ENCODE measurements around the gene TIMELESS.
"Not testable (repeated sequence)": the region's sequence is repeated elsewhere in the genome, so short reads cannot be mapped to it uniquely, and the experiment has no call there.

The TIMELESS gene

DNA sequence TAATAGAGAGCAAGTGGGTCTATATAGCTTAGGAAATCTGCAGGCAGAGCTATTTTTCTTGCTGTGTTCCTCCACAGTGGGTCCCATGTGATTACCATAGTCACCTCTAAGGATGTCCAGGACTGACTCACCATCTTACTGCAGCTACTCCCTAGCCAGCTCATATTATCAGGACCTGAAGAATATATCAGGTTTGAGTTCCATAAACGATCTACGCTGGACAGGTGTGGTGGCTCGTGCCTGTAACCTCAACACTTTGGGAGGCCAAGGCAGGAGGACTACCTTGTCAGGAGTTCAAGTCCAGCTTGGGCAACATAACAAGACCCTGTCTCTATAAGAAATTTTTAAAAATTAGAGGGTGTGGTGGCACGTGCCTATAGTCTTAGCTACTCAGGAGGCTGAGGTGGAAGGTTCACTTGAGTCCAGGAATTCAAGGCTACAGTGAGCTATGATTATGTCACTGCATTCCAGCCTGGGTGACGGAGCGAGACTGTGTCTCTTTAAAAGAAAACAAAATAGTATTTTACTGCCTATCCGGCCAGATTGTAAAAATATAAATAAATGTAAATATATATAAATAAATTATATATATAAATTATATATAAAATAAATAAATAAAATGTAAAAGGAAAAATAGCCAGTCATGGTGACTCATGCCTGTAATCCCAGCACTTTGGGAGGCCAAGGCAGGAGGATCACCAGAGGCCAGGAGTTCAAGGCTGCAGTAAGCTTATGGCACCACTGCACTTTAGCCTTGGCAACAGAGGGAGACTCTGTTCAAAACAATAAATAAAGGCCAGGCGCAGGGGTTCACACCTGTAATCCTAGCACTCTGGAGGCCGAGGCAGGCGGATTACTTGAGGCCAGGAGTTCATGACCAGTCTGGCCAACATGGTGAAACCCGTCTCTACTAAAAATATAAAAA, 12.3 kb upstream of the TIMELESS start:
- no peak for DNase-seq

DNA sequence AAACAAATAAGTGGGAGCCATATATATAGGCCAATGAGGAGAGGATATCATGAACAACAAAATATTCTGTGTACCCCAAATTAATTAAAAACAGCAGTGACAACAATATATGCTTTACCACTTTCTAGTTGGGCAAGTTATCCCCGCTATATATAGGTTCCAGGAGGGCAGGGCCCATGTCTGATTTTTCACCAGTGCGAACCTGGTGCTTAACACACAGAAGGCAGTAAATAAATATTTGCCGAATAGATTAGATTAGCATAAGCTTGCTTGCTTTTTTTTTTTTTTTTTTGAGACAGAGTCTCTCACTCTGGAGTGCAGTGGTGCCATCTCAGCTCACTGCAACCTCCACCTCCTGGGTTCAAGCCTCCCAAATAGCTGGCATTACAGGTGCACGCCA, 8.6 kb upstream of the TIMELESS start:
- DNase-seq = no peak

DNA sequence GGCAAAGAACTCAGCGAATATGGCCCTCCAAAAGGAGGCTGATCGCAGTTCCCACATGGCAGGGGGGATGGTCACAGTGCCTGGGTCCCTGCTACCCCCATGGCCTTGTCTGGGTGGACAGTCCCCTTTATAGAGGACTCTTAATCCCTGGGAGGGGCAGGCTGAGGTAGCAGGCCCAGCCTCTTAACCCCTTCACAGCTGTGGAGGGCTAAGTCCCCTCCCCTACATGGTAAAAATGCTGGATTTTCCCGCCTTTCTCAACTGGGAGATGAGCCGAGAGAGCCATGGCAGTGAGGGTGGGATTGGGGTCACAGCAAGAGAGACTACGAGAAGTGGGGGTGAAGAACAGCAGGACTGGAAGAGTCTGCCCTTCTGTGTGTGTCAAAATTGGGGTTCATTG, 5.3 kb upstream of the TIMELESS start, which contains the start of gene MIP:
Gene MIP (minus strand): TSS at position 101 of the 400 bp plus-strand sequence. CDS start 44 bp downstream, at position 57.
- no peak for DNase-seq

DNA sequence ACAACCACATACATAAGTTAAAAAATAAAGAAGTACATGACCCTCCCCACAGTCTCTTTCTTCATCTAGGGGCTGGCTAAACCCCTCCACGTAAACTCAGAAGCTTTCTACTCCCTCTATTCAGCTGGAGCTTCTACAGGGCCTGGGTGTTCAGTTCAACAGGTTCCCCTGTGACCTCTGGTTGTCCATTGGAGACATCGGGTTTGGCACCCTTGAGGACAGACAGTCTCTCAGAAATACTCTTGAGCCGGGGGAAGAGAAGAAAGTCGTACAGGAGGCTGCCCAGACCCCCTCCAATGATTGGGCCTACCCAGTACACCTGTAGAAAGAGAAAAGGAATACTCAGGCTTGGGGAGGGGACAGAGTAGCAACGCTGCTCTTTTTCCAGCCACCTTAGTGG, 1.9 kb upstream of the TIMELESS start:
- DNase-seq = no peak

DNA sequence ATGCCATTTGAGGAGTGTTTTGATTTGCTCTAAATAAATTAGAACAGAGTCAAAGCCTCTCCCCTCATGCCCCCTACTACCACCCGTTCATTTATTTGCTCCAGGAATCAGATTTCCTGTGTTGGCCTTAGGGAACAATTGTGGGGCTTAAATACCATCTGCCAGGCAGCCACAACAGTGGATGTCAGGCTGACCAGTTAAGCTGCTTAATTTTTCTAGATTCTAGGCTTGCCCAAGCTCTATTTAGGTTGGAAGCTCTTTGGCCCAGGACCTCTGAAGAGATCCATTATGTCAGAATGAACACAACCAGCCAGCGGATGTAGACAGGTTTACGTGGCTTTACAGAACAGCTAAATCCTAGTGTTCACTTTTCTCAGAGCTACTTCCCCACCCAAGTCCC, 1.0 kb upstream of the TIMELESS start:
- DNase-seq = no peak

DNA sequence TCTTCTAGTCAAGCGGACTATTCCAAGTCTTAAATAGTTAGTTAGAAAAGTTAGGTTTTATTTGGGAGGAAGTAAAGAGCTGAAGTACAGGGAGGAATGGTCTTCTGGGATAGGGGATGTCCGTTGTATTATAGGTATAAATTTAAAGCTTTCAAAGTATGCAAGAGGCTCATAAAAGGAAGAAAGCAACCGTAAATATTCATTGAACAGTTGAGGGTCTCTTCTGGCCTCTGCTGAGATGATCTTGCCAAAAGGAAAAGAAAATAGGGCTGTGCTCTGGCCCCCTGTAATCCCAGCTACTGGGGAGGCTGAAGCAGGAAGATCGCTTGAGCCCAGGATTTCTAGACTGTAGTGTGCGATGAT, 377 bp upstream of the TIMELESS start:
- DNase-seq = no peak

DNA sequence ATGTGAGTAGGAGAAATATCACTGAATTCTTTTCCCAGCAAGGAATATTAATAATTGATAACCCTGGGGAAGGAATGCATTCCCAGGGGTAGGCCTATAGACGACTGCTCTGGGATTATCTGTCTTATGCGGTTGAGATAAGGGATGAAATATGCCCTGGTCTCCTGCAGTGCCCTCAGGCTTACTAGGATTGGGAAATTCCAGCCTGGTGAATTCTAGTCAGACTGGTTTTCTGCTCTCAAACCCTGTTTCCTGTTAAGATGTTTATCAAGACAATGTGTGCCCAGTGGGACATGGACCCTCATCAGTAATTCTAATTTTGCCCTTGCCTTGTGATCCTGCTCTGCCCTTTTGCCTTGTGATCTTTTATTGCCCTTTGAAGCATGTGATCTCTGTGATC, 6.0 kb downstream of the TIMELESS start:
- not testable (repeated sequence) for DNase-seq

DNA sequence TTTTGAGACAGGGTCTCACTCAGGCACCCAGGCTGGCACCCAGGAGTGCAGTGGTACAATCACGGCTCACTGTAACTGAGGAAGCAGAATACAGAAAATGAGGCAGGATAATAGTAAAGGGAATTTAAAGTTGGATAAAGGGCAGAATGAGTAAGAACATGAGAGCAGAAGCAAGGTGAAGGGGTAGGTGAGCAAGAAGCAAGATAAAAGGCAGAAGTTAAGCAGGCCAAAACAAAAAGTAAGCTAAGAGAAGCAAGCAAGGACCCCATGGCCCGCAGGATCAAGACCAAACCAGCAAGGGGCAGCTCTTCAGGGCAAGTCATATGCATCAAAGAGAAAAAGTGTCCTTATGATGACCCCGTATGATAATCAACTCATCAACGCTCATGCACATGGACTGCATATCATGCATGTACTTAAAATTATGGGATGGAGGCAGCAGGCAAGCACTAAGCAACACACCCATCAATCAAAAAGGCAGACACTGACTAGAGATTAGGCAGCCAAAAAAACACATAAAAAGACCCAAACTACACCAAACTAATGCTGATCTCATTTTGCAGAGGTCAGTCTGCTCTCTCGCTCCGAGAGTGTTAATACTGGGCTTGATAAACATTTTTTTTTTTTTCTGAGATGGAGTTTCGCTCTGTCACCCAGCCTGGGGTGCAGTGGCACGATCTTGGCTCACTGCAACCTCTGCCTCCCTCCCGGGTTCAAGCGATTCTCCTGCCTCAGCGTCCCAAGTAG, 11.6 kb downstream of the TIMELESS start:
- DNase-seq = no peak

DNA sequence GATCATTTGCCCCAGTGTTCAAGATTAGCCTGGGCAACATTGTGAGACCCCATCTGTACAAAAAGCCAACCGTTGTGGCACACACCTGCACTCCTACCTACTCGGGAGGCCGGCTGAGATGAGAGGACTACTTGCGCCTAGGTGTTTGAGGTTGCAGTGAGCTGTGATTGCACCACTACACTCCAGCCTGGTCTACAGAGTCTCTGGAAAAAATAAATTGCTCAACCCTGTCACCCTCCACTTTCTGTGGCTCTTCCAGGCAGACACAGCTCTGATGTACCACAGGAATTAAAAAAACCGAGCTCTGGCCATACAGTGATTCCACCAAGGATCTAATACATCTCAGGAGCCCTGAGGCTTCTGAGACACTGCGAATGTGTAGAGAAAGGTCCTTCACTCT, 14.4 kb downstream of the TIMELESS start:
- DNase-seq = no peak

DNA sequence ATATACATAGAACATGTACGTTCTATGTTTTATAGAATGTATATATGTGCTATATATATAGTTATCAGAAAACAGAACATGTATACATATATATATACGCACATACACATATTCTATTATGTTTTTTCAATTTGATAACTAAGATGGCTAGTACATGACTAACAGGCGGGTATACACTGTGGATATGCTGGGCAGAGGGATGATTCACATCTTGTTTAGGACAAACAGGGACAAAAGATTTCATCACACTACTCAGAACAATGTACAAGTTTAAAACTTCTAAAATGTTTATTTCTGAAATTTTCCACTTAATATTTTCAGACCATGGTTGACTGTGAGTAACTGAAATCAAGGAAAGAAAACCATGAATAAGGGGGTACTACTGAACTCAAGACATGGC, 17.4 kb downstream of the TIMELESS start:
- no peak for DNase-seq

DNA sequence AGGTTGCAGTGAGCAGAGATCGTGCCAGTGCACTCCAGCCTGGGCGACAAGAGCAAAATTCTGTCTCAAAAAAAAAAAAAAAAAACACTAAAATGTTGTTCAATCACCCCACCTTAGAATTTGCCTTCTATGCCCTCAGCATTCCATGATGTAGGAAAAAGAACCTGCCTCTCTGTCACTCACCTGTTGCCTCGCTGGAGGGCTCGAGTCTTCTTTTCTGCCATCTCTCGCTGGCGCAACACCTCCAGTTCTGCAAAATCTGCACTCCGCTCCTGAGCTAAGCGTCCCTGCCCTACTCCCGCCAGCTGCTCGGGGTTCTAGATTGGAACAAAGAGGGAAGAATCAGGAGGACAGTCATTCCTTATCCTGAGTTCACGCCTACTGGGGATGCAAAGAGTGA, 17.9 kb downstream of the TIMELESS start:
- DNase-seq = no peak

DNA sequence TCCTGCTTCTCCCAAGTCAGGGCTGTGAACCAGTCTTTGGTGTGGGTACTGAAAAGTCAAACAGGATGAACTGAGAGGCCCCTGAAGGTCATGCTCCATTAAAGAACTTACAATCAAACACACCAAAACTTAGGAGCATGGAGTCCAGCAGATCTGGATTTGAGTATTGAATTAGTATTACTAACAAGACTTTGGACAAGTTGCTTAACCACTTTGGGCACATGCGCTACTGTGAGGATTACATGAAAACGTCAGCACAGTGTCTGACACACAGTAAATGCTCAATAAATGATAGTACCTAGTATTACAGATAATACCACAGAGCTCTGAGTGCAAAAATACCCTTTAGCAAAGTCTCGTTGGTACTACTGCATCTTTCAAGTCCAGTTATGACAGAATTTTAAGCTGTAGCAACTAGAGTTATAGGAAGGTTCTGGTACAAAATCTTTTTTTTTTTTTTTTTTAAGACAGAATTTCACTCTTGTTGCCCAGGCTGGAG, 23.2 kb downstream of the TIMELESS start:
- no peak for DNase-seq

DNA sequence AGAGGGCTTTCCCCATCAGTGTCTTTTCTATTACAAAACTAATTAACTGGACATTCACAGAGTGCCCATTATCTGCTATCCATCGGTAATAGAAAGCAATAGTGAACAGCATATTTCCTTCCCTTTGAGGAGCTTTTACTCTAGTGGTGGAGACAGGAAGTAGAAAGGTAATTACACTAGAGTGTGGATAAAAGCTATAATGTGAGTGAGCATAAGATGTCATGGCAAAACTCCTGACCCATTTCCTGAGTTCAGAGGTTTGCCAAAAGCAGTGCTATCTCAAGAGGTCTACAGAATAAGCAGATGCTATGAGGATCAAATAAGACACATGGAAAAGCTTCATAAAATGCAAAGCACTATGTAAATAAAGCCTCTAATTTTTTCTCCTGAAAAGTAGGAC, 24.0 kb downstream of the TIMELESS start:
- no peak for DNase-seq

DNA sequence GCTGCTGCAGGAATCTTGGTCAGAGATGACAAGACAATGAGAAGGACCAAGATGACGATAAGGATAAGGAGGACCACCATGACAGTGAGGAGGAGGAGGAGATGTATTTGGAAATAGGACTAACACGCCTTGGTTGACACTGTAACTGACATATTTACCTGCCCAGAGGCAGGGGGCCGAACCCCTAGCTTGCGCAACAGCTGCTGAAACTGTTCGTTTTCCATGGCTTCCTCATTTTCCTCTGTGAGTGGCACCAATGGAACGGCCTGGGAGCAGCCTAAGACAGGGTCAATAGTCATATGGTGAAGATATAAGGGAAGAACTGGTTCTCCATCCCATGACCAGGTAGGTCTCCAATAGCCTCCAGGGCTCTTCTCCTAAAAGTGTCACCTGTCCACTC, 28.8 kb downstream of the TIMELESS start:
- no peak for DNase-seq

DNA sequence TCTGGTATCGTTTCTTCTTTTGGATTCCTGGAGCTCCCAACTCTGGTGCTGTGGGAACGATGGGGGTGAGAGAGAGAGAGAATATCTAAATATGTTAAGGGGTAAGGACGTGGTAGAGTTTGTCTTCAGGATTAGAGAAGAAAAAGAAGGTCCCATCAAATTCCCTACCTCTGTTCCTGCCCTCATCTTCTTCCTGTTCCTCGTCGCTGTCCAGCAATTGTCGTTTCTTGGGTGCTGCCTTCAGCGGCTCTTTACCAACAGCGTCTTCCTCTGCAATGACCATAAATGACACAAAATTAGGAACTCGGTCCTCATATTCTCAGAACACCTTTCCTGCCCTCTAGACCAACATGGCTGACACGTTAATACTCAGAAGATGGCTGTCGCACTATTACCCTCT, 31.5 kb downstream of the TIMELESS start:
- DNase-seq = no peak

DNA sequence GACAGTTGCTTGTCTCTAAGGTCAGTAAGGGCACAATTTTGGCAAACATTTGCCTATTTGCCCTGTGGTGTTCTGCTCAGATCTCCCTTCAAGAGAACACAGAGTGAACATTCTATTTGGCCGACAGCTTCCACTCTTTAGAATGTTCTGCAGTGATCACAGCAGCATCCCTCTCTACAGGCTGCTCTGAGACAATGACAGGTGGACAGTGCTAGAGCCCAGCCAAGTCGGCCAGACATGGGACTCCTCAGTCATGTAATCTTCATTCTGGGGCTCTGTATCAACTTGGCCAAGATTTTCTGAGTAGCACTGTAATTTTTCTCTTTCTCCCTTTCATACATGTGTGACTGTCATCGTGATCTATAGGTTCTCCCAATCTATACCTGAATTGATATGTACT, 34.8 kb downstream of the TIMELESS start:
- no peak for DNase-seq

DNA sequence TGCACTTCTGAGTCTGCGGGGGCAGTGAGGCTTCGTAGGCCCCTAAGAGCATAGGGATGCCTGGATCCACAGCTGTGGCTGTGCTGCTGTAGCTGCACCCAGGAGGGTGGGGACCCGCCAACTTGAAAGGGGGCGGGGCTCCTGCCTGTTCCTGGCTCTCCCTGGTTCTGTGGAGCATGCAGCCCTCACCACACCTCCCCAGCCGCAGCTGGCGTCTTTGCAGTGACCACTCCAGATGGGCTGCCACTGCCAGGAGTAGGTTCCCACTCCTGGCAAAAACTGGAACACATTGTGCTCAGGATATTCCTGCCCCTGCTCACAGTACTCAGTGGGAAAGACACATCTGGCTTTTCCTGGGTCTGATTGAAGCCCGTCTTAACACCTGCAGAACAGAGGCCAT, 35.8 kb downstream of the TIMELESS start:
- no peak for DNase-seq

DNA sequence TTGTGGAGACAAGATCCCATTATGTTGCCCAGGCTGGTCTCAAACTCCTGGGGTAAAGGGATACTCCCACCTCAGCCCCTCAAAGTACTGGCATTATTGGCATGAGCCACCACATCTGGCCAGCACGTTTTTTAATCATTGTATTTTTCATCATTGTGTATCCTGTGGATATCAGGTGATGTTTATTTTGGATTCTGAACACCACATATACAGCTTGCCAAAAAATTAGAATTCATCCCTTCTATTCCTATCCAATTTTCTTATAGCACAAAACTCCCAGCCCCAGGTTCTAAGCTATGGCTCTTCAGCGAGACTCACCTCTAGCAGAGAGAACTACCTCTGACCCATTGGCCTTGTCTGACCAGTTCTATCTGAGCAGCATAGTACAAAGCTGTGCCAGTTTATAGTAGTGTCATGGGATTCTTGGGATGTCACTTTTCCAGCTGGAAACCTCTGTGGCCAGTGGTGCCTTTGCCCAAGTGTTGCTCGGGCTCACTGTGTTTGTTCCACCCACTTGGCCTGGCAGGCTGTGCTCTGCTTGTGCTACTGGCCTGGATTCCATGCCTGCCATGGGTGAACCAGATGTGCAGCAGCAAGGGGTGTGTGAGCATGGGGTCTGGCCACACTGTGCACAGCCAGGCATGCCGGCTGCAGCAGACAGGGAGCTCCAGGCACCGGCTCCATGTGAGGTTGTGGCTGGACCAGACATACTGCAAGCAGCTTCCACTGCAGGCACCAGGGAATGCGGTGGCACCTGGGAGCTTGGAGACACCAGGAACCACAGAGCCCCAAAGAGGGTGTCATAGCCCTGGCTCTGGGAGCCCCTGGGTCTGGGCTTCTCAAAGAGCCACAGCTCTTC, 37.2 kb downstream of the TIMELESS start:
- no peak for DNase-seq

DNA sequence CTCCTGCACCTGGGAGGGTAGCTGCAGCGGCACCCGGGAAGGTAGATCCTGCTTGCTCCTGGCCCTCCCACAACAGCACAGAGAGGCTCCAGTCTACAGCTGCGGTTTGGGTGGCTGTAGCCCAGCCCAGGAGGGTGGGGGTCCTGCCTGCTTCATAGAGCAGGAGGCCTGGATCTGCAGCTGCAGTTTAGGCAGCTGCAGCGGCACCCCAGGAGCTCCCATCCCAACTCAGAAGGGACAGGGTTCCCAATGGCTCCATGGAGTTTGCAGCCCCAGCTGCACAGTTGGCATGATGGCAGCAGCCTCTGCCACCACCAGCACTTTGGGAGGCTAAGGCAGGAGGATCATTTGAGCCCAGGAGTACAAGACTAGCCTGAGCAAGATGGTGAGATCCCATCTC, 38.5 kb downstream of the TIMELESS start:
- DNase-seq = no peak

DNA sequence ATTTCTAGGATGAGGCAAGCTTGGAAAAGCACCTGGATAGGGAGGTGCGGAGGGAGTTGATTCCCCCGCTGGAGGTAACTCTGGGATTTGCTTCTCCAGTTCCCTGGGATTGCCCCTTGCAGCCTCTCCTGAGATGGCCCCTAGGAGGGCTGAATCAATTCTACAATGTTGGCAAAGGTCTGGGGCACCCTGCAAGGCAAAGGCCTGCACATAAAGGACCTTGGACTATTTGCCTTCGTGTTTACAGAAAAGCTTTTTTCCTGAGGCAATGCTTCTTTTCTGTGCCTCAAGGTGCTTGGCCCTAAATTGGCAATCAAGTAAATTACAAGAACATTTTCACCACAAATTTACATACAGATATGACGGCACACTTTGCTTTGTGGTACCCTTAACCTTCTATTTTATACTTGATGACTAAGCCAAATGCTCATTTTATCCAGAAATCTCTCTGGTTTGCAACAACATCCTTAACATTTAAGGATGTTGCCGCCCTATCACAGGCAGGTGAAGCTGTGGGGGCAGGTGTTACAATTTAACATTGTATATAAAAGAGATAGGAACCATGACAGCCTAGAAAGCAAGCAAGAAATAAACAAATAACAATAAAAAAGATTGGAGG, 40.3 kb downstream of the TIMELESS start:
- no peak for DNase-seq

DNA sequence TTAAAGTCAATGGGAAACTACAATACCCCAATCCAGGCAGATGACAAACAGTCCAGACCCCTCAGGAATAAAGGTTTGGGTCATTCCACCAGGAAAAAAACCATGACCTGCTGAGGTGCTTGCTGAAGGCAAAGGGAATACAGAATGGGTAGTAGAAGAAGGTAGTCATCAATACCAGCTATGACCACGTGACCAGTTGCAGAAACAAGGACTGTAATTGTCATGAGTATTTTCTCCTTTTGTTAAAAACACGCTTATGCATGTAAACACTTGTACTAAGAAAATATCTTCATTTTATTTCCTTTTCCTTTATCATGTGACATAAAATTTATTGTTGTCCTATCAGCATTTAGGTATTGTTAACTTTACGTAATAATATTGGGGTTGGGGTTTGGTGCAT, 45.0 kb downstream of the TIMELESS start:
- not testable (repeated sequence) for DNase-seq

DNA sequence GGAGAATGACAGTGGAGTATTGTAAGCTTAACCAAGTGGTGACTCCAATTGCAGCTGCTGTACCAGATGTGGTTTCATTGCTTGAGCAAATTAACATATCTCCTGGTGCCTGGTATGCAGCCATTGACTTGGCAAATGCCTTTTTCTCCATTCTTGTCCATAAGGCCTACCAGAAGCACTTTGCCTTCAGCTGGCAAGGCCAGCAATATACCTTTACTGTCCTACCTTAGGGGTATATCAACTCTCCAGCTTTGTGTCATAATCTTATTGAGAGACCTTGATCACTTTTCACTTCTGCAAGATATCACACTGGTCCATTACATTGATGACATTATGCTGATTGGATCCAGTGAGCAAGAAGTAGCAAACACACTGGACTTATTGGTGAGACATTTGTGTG, 47.6 kb downstream of the TIMELESS start:
- not testable (repeated sequence) for DNase-seq

DNA sequence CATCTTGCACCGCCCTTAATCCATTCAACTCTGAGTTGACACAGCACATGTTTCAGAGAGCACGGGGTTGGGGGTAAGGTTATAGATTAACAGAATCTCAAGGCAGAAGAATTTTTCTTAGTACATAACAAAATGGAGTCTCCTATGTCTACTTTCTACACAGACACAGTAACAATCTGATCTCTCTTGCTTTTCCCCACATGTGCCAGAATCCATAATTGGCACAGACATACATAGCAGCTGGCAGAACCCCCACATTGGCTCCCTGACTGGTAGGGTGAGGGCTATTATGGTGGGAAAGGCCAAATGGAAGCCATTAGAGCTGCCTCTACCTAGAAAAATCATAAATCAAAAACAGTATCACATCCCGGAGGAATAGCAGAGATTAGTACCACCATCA, 48.1 kb downstream of the TIMELESS start:
- DNase-seq = not testable (repeated sequence)

All from NCI-H187 (cell line).